Lower leg skin (tissue), 3 donors: Measurements from ENCODE around the gene ZC3H8.

Source experiments
- CTCF ChIP-seq, 3 donors: fragments of 450-650 bp; IDR thresholded peaks; one replicate each; pipeline ENCODE4 v1.5.1; 2016; ENCODE audit warnings: antibody characterized with exemption in 3 of 3, mild to moderate bottlenecking in 3 of 3, moderate library complexity in 2 of 3
- POLR2A ChIP-seq, 2 donors: fragments of 450-650 bp; IDR thresholded peaks; one replicate each; pipeline ENCODE4 v1.6.1; 2016 to 2017; ENCODE audit warnings: antibody characterized with exemption in 2 of 2, mild to moderate bottlenecking in 1 of 2, moderate library complexity in 1 of 2

GRCh38 chr2:112182581-112183034 is 72.2 kb downstream of the ZC3H8 start:
- TF ChIP-seq CTCF (IDR thresholded peaks at IDR 0.05) (no peak), POLR2A (IDR thresholded peaks at IDR 0.05) (no peak)
